Choroid plexus epithelial cell (primary cell): ENCODE measurements around the gene MAP4K5.
"Not testable (repeated sequence)": the region's sequence is repeated elsewhere in the genome, so short reads cannot be mapped to it uniquely, and the experiment has no call there.

Experiments
- DNase-seq: peaks from one replicate; pipeline ENCODE4 v3.0.0-alpha.2; 2010; ENCODE audit warnings: low read depth
- H3K4me3 ChIP-seq: 2 replicates; pipeline ENCODE4 v1.5.1; 2011; ENCODE audit warnings: low read depth, mild to moderate bottlenecking, control low read depth, low read length, moderate library complexity
- TF ChIP-seq, protein P1 (sequence below): conservative IDR thresholded peaks from 2 replicates; pipeline ENCODE4 v1.5.1; 2011; ENCODE audit warnings: low read depth, mild to moderate bottlenecking, control low read depth, inconsistent platforms, low read length, moderate library complexity

Gene MAP4K5

GRCh38 chr14:50512463-50512862 lies 19.9 kb downstream of the MAP4K5 start:
- TF ChIP-seq, protein P1, sequence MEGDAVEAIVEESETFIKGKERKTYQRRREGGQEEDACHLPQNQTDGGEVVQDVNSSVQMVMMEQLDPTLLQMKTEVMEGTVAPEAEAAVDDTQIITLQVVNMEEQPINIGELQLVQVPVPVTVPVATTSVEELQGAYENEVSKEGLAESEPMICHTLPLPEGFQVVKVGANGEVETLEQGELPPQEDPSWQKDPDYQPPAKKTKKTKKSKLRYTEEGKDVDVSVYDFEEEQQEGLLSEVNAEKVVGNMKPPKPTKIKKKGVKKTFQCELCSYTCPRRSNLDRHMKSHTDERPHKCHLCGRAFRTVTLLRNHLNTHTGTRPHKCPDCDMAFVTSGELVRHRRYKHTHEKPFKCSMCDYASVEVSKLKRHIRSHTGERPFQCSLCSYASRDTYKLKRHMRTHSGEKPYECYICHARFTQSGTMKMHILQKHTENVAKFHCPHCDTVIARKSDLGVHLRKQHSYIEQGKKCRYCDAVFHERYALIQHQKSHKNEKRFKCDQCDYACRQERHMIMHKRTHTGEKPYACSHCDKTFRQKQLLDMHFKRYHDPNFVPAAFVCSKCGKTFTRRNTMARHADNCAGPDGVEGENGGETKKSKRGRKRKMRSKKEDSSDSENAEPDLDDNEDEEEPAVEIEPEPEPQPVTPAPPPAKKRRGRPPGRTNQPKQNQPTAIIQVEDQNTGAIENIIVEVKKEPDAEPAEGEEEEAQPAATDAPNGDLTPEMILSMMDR, result no peak
- no peak overlapping the region for H3K4me3 ChIP-seq
- DNase-seq, result no peak

DNA sequence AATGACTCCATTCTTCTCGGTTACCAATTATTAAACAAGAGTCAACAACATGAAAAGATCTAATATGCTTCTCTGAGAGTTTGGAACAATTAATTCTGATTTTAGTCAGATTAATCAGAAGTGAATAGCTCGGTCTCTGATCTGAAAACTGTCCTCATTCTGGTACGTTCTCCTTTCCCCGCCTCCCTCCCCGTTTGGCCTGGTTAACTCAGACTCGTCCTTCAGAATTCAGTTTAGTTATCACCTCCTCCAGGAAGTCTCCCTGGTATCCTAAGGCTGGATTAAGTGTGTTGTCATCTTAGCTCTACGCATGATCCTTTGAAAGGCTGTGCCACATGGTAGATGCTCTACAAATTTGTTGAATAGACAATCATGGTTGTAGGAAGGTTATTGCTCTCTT lies 22.2 kb downstream of the MAP4K5 start:
- TF ChIP-seq, protein P1, result no peak
- H3K4me3 ChIP-seq, result no peak overlapping the region

DNA sequence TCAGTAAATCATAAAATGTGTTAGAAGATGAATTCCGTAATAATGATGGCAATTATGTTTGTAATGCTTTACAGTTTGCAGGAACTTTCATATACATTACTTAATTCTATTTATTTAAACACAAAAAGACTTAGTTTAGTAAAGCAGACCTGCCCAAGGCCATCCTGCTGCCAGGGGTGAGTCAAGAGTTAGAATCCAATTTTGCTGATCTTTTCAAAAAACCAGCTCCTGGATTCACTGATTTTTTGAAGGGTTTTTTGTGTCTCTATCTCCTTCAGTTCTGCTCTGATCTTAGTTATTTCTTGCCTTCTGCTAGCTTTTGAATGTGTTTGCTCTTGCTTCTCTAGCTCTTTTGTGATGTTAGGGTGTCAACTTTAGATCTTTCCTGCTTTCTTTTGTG lies 25.3 kb downstream of the MAP4K5 start:
- H3K4me3 ChIP-seq, DNase-seq: not testable (repeated sequence)

More for the DNA sequence above, 22.2 kb downstream of the MAP4K5 start:
- no peak for DNase-seq

- TF ChIP-seq, protein P1, result no peak
- H3K4me3 ChIP-seq, result no peak overlapping the region
- DNase-seq, result peak; percentile 86
Observed at GRCh38 chr14:50501642-50502041, 30.7 kb downstream of the MAP4K5 start.

DNA sequence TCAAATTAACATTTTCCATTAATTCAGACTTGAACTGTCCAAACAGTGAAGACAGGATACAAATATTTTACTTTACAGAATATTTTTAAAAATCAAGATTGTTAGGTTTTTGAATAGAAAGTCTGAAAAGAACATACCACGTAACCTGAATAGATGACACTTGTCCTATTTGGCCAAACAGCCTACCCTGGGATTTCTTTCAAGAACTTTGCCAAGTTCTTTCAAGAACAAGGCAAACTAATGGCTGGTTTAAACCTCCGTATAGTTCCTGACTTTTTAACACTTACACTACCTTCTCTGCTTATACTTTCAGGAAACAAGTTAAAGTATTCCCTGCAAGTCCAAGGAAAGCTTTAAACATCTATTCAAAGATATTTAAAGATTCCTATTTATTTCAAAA lies 35.0 kb downstream of the MAP4K5 start:
- DNase-seq, result no peak
- H3K4me3 ChIP-seq, result no peak overlapping the region
- TF ChIP-seq, protein P1, result no peak

DNA sequence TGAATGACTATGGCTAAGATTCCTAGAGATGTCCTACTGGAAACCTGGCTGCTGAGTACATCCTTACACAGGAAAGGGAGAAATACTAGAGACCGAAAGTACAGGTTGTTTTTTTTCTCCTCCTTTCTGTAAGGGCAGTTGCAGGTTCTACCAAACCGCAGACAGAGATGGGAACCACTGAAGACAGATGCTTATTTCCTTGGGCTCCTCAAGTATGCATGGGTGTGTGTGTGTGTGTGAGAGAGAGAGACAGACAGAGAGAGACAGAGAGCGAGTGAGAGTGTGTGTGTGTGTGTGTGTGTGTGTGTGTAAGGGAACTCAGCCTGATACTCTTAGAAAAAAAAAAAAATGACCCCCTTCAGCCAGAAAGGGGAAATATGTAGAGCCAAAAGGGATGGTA lies 42.5 kb downstream of the MAP4K5 start:
- no peak for DNase-seq
- TF ChIP-seq, protein P1, result no peak
- no peak overlapping the region for H3K4me3 ChIP-seq

DNA sequence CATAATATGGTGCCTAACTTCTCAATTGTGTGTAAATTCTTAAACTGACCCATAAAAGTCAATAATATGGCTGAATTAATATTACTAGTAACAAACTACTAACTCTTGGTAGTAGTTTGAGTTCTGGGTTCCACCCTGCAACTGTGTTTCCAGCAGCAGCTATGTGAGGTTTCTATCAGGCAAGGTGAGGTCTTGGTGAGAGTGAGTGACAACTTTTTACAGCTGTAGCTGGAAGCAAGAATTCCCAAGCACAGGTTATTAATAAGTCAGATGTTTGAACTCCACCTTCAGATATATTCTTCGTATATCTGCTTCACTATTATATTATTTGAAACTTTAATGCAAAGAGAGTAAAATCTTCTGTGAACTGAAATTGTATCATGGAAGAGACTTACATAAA lies 43.8 kb downstream of the MAP4K5 start:
- H3K4me3 ChIP-seq, result no peak overlapping the region
- TF ChIP-seq, protein P1, result no peak
- no peak for DNase-seq

DNA sequence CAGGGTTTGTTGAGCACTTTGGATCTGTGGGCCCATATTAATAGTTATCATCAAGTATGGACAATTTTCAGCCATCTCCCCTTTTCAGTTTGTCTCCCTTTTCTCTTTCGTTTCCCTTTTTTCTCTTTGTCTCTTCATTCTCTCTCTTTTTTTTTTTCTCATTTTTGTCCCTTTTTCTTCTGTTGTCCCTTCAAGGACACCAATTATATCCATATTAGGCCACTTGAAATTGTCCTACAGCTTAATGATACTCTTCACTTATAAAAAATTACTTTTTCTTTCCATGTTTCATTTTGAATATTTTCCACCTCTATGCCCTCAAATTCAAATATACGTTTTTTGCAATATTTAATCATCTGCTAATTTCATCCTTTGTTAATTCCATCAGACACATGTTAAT lies 53.3 kb downstream of the MAP4K5 start:
- DNase-seq, result no peak
- TF ChIP-seq, protein P1, result no peak
- no peak overlapping the region for H3K4me3 ChIP-seq
